GM18951 (cell line): Measurements from ENCODE around the gene ODAM.
"Not testable (repeated sequence)": the region's sequence is repeated elsewhere in the genome, so short reads cannot be mapped to it uniquely, and the experiment has no call there.

ENCODE experiments used
- POLR2A ChIP-seq: IDR thresholded peaks from 4 replicates; pipeline ENCODE4 v1.6.1; 2011; ENCODE audit warnings: mild to moderate bottlenecking; ENCODE audit not compliant: insufficient read length, insufficient read depth; ENCODE audit errors: extremely low read depth
- in situ Hi-C: fragments of 300-500 bp; cut with MboI; formaldehyde crosslinking; loops from one replicate; pipeline ENCODE4 v1.12.0; 2022; ENCODE audit warnings: low sequenced_read_pairs, mixed read lengths, inconsistent platforms; ENCODE audit not compliant: unreplicated experiment

The ODAM gene

GRCh38 chr4:70187216-70187615 is 8.3 kb upstream of the ODAM start:
- no peak for TF ChIP-seq POLR2A
- in situ Hi-C loops: loop anchor here (25.0 kb wide), 1 partner anchor 500 kb away; no protein-coding TSS in a partner anchor

- in situ Hi-C loops: loop anchor here (25.0 kb wide), 1 partner anchor 503 kb away; no protein-coding TSS in a partner anchor
- TF ChIP-seq POLR2A: no peak
Measured at GRCh38 chr4:70190579-70190978, 4.9 kb upstream of the ODAM start.

- in situ Hi-C loops: loop anchor here (25.0 kb wide), 1 partner anchor 504 kb away; no protein-coding TSS in a partner anchor
- TF ChIP-seq POLR2A: no peak
Measured at GRCh38 chr4:70191647-70192046, 3.9 kb upstream of the ODAM start.

GRCh38 chr4:70192895-70193294 is 2.6 kb upstream of the ODAM start:
- TF ChIP-seq POLR2A: no peak
- in situ Hi-C loops: loop anchor here (25.0 kb wide), 1 partner anchor 506 kb away; no protein-coding TSS in a partner anchor

- no peak for TF ChIP-seq POLR2A
- in situ Hi-C loops: loop anchor here (25.0 kb wide), 1 partner anchor 510 kb away; no protein-coding TSS in a partner anchor
Measured at GRCh38 chr4:70196857-70197256, 1.3 kb downstream of the ODAM start.

GRCh38 chr4:70197842-70198241 is 2.3 kb downstream of the ODAM start:
- no peak for TF ChIP-seq POLR2A
- in situ Hi-C loops: loop anchor here (25.0 kb wide), 1 partner anchor 511 kb away; no protein-coding TSS in a partner anchor

- no peak for TF ChIP-seq POLR2A
- in situ Hi-C loops: no loop called here
Measured at GRCh38 chr4:70203601-70204000, 8.1 kb downstream of the ODAM start.

GRCh38 chr4:70212752-70213151 is 17.2 kb downstream of the ODAM start:
- in situ Hi-C loops: not testable (repeated sequence)

GRCh38 chr4:70216109-70216508 is 20.6 kb downstream of the ODAM start:
- in situ Hi-C loops: not testable (repeated sequence)

GRCh38 chr4:70216550-70216949 is 21.0 kb downstream of the ODAM start:
- in situ Hi-C loops: not testable (repeated sequence)

- in situ Hi-C loops: not testable (repeated sequence)
Measured at GRCh38 chr4:70221389-70221788, 25.9 kb downstream of the ODAM start.

- in situ Hi-C loops: not testable (repeated sequence)
Measured at GRCh38 chr4:70221818-70222217, 26.3 kb downstream of the ODAM start.

GRCh38 chr4:70225824-70226223 is 30.3 kb downstream of the ODAM start, which contains the start of gene FDCSP:
Gene FDCSP, plus strand, starts transcription at chr4:70226124. Its CDS starts 5,071 bp downstream, at chr4:70231195.
- TF ChIP-seq POLR2A: no peak
- in situ Hi-C loops: no loop called here

- in situ Hi-C loops: no loop called here
- no peak for TF ChIP-seq POLR2A
Measured at GRCh38 chr4:70236125-70236524, 40.6 kb downstream of the ODAM start.

- TF ChIP-seq POLR2A: no peak
- in situ Hi-C loops: no loop called here
Measured at GRCh38 chr4:70239131-70239883, 43.8 kb downstream of the ODAM start.
